Left renal cortex interstitium (tissue), 4 donors: ENCODE measurements around the gene SLC4A8. TPM values are rescaled to one million over a fixed set of nuclear protein-coding genes. Genes with fewer than 3 reads are reported as not detected.

Experiments used
- DNase-seq, 4 donors: peaks; one replicate each; pipeline ENCODE4 v3.0.0-alpha.2; 2013; ENCODE audit warnings: low read depth in 4 of 4, low spot score in 2 of 4, missing footprints in 1 of 4
- polyA plus RNA-seq, 4 donors: library from polyadenylated mRNA; unstranded; fragments of 120-200 nt; gene quantifications; one replicate each; pipeline ENCODE4 v1.2.1, GENCODE V29; 2013; ENCODE audit not compliant: insufficient read length in 4 of 4

SLC4A8 gene
- 1 to 10 TPM; 2.9 to 5.1 (median 4.6) TPM for polyA plus RNA-seq

GRCh38 chr12:51424662-51425539 is at the start of gene SLC4A8:
SLC4A8 (plus strand) TSS chr12:51424831; CDS start chr12:51424988, 157 bp downstream.
- peak; percentile 72 to 93 (median 80) for DNase-seq

GRCh38 chr12:51374856-51375255 is 49.8 kb upstream of the SLC4A8 start:
- DNase-seq, result no peak

DNA sequence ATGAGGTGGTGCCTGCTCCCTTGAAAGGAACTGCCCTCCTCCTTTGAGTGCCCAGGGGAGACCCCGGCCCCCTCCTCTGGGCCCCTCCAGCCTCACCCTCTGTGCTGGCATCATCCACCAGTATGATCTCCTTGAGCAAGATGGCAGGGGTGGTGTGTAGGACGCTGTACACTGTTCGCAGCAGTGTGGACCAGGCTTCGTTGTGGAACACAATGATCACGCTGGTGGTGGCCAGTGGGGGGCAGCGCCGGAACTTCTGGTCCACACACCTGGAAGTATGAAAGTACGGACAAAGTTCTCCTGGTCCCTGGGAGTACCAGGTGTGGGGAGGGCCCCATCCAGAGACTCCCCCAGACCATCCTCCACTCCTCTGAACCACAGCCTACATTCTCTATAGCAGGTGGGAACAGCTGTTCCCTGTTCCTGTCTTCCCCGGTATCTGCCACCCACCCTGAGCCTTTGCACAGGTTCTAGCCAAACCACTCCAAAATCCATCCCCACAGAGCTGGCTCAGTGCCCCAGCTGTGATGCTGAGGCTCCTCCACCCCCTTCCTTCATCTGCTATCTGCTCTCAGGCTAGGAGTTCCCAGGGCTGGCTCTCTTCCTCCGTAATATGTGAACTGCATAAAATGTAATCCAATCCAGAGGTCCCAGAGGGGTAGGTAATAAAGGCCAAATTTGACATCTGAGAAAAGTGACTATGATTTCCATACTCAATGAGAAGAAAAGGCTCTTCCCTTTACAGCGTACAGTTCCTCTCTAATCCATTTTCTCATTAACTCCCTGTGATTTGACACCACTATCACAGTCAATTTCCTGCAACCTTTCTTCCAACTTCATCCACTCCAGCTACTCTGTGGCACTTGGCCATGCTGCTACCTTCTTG is 47.3 kb upstream of the SLC4A8 start:
- no peak for DNase-seq

- DNase-seq, result no peak
These were observed 45.9 kb upstream of the SLC4A8 start for GRCh38 chr12:51378749-51379148.

- DNase-seq, result no peak
These were observed 45.1 kb upstream of the SLC4A8 start for GRCh38 chr12:51379571-51379970.

GRCh38 chr12:51381226-51382079 is 43.2 kb upstream of the SLC4A8 start:
- DNase-seq, result no peak

GRCh38 chr12:51382173-51382572 is 42.5 kb upstream of the SLC4A8 start:
- DNase-seq, result no peak

DNA sequence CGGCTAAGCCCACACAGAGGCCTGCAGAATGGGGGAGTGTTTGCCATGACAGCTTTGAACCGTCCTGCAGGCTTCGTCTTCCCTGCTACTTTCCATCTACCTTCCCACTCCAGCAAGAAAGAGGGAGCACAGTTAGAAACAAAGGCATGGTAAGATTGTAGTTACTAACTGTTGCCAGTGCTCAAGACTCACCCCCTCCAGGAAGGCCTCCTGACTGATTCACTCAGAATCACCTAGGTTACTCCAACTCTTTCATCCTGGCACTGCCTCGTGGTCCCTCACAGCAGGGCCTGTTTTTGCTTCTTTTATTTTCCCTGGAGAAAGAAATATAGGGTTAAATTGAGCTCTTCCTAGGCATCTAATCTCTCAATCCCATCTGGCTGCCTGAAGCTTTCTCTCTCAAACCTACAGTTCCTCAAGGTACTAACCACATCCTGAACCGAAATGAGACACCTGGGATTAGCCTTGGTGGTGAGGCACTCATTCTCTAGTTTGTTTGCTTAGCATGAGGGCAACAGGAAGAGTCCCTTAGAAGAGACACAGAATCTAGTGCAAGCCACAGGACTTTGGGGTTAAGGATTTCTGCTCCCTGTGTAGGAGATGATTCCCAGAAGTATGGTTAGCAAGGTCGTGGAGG is 41.2 kb upstream of the SLC4A8 start:
- no peak for DNase-seq

DNA sequence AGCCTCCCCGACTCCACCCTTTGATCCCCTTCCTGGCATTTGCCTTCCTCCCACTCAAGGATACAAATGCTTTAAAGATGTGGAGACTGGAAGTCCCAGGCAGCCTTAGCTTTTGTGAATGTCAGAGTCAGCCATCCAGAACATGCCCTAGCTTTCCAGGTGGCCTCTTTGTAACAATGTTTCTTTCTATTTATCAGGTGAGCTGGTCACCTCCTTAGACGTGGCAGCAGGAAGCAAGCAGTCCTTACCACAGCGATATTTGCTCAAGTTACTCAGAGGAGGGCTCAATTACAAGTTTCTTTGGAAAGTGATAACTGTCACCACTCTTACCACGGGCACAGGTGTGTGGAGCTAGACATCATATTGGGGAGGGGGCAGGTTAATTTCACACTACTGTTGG is 38.3 kb upstream of the SLC4A8 start:
- DNase-seq, result no peak

DNA sequence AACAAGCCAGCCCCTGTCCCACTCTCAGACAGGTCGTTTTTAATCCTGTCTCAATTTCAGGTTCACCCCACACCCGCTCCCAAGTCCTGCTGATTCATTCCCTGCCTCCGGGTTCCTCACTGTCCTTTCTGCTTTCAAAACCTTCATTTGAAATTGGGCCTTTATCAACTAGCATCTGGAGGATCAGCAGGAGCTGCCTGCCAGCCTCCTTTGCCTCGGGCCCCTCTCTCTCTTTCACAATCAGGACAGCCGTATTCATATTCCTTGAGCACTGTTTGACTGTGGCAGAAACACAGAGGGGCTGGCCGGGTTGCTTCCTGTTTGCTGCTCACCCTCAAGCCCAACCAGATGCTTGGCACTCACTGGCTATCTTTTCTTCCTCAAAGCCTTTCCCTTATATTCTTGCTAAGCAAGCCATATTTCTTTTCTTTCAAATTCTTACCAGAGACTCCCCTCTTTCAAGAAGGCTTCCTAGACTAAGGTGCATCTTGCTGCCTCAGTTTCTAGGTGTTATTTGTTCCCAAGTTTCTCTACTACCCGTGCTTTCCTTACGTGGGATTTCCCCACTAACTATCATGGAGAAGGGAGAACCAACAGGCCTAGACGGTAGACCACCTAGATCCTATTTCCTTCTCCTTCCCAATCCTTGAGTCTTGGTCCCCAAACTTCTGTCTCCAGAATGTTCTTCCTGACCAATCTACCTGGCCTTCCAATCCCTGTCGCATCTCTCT is 36.4 kb upstream of the SLC4A8 start:
- no peak for DNase-seq

- DNase-seq, result no peak
These were observed 35.8 kb upstream of the SLC4A8 start for GRCh38 chr12:51388846-51389245.

DNA sequence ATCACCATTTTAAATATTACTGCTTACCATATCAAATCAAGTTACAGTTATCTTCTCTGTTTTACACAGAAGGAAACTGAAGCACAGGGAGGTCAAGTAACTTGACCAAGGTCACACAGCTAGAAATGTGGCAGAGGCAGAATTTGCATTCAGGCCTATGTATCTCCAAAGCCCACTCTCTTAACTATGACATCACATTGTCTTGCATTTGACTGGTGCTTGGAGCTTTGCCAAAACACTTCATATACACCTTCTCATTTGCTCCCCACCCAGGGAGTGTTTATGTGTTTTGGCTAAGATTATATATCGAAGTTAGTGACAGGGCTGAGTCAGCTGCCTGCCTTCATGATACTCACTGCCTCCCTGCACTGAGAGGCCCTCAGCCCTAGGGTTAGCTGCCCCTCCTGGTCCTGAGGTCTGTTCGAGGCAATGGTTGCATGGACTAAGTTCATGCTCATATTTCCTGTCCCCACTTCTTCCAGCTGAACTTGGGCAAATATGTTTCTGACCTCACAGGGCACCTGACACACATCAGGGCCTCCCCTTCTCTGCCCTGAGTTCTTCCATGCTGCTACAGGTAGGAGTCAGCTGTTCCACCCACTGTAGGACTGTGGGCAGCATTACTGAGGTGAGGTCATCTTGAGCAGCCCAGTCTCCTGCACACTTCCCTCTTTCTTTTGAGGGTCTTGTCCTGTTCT is 35.2 kb upstream of the SLC4A8 start:
- no peak for DNase-seq

- no peak for DNase-seq
These were observed 34.2 kb upstream of the SLC4A8 start for GRCh38 chr12:51390457-51390856.

DNA sequence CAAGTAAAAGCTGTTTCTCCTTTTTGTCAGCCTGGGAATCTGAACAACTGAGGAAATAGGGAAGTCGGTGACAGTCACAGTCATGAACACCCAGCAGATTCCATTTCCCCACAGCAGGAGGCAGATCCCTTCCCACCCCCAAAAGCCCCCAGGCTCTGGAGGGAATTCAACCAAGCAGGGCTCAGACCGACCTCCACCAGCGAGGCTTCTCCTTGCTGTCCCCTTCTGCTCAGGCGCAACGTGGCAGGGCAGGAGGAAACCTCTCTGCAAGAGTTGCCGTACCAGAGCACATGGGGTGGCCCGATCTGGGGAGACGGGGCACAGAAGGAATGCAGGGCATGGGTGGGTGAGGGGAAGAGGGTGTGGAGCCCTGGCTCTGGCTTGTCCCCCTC is 33.7 kb upstream of the SLC4A8 start:
- DNase-seq, result no peak

GRCh38 chr12:51391283-51392123 is 33.1 kb upstream of the SLC4A8 start, which contains the start of gene GALNT6:
GALNT6 (minus strand) TSS chr12:51391406; CDS start chr12:51379781, 11,625 bp downstream.
- no peak for DNase-seq

GRCh38 chr12:51392556-51393237 is 31.9 kb upstream of the SLC4A8 start:
- no peak for DNase-seq
